HL-60 (cell line): ENCODE measurements around the gene KCNQ5.

Experiments used
- DNase-seq, 2 experiments: peaks; one replicate each; pipeline ENCODE4 v3.0.0-alpha.2; 2010 to 2020; ENCODE audit warnings: low read depth in 1 of 2, low spot score in 1 of 2
- H3K27ac ChIP-seq: fragments of 250-450 bp; sonication (Bioruptor Pico); replicated peaks from 2 replicates; pipeline ENCODE4 v1.5.1; 2020; ENCODE audit warnings: mild to moderate bottlenecking, moderate library complexity
- H3K27me3 ChIP-seq: fragments of 250-450 bp; sonication (Bioruptor Pico); 2 replicates; pipeline ENCODE4 v1.5.1; 2021; ENCODE audit warnings: mild to moderate bottlenecking, moderate library complexity; ENCODE audit not compliant: insufficient read depth, poor library complexity, severe bottlenecking
- H3K4me3 ChIP-seq: replicated peaks from 2 replicates; pipeline ENCODE4 v1.5.1; 2011; ENCODE audit warnings: mild to moderate bottlenecking, control low read depth, low read length; ENCODE audit not compliant: insufficient read depth
- GABPA ChIP-seq: IDR thresholded peaks from 2 replicates; pipeline ENCODE4 v1.6.1; 2012; ENCODE audit warnings: low read depth
- POLR2AphosphoS5 ChIP-seq: IDR thresholded peaks from 2 replicates; pipeline ENCODE4 v1.6.1; 2012; ENCODE audit warnings: low read depth
- SPI1 ChIP-seq: IDR thresholded peaks from 2 replicates; pipeline ENCODE4 v1.6.1; 2012; ENCODE audit warnings: low read depth, mild to moderate bottlenecking, borderline replicate concordance
- TF ChIP-seq, protein P1 (sequence below): IDR thresholded peaks from one replicate; pipeline ENCODE4 v1.5.1; 2011; ENCODE audit warnings: low read length, control low read depth, inconsistent platforms; ENCODE audit not compliant: insufficient read depth
- TF ChIP-seq, protein P2 (sequence below): IDR thresholded peaks from 2 replicates; pipeline ENCODE4 v1.6.1; 2012; ENCODE audit warnings: low read depth; ENCODE audit not compliant: insufficient replicate concordance

KCNQ5 gene

DNA sequence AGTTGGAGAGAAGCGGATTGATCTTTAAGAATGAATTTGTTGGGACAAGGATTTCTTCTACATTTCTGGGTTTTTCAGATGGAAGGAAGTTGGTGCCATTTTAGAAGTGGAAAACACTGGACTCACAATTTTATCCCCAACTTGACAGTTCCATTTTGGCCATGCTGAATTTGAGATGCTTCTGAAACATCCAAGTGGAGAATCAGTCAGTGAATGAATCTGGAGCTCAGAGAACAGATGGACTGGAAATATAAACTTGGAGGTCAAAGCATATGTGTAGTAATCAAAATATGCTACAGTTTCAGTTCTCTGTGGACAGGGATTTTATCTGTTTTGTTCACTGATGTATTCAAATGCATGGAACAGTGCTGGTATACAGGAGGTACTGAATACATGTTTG, 89.9 kb downstream of the KCNQ5 start:
- no peak for TF ChIP-seq GABPA
- TF ChIP-seq SPI1: no peak
- TF ChIP-seq, protein P1, sequence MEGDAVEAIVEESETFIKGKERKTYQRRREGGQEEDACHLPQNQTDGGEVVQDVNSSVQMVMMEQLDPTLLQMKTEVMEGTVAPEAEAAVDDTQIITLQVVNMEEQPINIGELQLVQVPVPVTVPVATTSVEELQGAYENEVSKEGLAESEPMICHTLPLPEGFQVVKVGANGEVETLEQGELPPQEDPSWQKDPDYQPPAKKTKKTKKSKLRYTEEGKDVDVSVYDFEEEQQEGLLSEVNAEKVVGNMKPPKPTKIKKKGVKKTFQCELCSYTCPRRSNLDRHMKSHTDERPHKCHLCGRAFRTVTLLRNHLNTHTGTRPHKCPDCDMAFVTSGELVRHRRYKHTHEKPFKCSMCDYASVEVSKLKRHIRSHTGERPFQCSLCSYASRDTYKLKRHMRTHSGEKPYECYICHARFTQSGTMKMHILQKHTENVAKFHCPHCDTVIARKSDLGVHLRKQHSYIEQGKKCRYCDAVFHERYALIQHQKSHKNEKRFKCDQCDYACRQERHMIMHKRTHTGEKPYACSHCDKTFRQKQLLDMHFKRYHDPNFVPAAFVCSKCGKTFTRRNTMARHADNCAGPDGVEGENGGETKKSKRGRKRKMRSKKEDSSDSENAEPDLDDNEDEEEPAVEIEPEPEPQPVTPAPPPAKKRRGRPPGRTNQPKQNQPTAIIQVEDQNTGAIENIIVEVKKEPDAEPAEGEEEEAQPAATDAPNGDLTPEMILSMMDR: no peak
- TF ChIP-seq, protein P2, sequence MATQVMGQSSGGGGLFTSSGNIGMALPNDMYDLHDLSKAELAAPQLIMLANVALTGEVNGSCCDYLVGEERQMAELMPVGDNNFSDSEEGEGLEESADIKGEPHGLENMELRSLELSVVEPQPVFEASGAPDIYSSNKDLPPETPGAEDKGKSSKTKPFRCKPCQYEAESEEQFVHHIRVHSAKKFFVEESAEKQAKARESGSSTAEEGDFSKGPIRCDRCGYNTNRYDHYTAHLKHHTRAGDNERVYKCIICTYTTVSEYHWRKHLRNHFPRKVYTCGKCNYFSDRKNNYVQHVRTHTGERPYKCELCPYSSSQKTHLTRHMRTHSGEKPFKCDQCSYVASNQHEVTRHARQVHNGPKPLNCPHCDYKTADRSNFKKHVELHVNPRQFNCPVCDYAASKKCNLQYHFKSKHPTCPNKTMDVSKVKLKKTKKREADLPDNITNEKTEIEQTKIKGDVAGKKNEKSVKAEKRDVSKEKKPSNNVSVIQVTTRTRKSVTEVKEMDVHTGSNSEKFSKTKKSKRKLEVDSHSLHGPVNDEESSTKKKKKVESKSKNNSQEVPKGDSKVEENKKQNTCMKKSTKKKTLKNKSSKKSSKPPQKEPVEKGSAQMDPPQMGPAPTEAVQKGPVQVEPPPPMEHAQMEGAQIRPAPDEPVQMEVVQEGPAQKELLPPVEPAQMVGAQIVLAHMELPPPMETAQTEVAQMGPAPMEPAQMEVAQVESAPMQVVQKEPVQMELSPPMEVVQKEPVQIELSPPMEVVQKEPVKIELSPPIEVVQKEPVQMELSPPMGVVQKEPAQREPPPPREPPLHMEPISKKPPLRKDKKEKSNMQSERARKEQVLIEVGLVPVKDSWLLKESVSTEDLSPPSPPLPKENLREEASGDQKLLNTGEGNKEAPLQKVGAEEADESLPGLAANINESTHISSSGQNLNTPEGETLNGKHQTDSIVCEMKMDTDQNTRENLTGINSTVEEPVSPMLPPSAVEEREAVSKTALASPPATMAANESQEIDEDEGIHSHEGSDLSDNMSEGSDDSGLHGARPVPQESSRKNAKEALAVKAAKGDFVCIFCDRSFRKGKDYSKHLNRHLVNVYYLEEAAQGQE: no peak
- no peak for TF ChIP-seq POLR2AphosphoS5
- no peak for DNase-seq
- Histone ChIP-seq H3K27ac (no peak overlapping the region), H3K4me3 (no peak overlapping the region), H3K27me3 (no peaks in the 10 kb centered on the region)

DNA sequence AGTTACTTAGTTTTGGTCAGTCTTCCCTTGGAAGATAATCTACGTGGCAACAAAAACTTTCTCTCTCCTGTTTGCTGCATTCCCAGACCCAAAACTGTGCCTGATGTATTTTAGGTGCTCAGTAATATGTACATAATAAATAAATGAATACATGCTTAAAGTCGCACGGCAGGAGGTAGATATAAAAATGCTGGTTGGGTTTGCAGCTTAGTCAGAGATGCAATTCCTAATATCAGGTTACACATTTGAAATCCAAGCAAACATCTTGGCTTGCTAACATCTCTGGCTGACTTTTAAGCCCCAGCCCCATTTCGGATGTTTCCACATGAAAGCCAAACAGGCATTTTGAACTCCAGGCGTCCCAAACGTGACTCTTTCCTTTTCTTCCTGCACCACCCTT, 91.0 kb downstream of the KCNQ5 start:
- Histone ChIP-seq H3K27ac (no peak overlapping the region), H3K4me3 (no peak overlapping the region), H3K27me3 (no peaks in the 10 kb centered on the region)
- TF ChIP-seq POLR2AphosphoS5 (no peak), GABPA (no peak), SPI1 (no peak)
- TF ChIP-seq, protein P1: no peak
- TF ChIP-seq, protein P2: no peak
- DNase-seq: no peak

DNA sequence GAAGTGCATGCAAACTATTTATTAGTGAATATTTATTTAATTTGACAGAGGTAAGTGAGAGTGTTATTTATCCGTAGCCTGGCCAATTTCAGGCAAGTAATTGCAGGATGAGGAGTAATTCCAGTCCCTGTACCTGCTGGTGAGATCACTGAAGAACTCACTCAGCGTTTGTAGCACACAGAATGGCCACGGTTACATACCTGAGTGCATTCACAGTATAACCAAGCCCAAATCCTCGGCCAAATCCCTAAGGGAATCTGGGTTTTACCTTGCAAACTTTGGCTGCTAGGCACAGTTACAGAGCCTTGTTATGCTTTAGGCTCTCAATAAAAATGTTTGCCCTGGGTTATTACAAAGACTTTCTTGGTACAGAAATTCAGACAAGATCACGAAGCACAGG, 93.3 kb downstream of the KCNQ5 start:
- H3K27ac ChIP-seq: no peak overlapping the region
- no peak for DNase-seq
- H3K4me3 ChIP-seq: no peak overlapping the region
- TF ChIP-seq, protein P1: no peak
- TF ChIP-seq GABPA (no peak), SPI1 (no peak), POLR2AphosphoS5 (no peak)
- TF ChIP-seq, protein P2: no peak
- no peaks in the 10 kb centered on the region for H3K27me3 ChIP-seq
